Measurements from ENCODE around the gene TRPM2.

DNA sequence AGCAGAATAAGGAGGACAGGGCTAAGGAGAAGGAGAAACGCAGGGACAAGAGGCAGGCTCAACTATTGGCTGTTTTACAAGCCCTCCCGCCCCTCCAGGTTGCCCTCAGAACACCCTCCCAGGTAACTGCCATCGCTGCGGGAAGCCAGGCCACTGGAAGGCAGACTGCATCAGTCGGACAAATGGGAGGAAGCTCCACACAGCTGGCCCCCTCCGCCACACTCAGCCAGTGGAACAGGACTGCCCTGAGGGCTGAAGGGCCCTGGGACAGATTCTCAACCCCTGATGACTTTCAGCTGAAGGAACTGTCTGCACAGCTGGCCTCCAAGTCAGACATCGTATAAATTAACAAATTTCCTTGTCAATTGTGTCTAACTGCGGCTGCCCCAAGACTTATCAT is 123.7 kb downstream of the TRPM2 start:
- TF ChIP-seq, protein P1, sequence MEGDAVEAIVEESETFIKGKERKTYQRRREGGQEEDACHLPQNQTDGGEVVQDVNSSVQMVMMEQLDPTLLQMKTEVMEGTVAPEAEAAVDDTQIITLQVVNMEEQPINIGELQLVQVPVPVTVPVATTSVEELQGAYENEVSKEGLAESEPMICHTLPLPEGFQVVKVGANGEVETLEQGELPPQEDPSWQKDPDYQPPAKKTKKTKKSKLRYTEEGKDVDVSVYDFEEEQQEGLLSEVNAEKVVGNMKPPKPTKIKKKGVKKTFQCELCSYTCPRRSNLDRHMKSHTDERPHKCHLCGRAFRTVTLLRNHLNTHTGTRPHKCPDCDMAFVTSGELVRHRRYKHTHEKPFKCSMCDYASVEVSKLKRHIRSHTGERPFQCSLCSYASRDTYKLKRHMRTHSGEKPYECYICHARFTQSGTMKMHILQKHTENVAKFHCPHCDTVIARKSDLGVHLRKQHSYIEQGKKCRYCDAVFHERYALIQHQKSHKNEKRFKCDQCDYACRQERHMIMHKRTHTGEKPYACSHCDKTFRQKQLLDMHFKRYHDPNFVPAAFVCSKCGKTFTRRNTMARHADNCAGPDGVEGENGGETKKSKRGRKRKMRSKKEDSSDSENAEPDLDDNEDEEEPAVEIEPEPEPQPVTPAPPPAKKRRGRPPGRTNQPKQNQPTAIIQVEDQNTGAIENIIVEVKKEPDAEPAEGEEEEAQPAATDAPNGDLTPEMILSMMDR (conservative IDR thresholded peaks at IDR 0.05), result no peak
- TF ChIP-seq EZH2 (IDR thresholded peaks at IDR 0.05; ENCODE audit: low read depth), result no peak
